Tibial nerve (tissue), 4 donors: ENCODE results near the gene DLGAP1. TPM values are rescaled to one million over a fixed set of nuclear protein-coding genes. Genes with fewer than 3 reads are reported as not detected.

Source experiments
- DNase-seq, 2 donors: peaks; one replicate each; pipeline ENCODE4 v3.0.0-alpha.2; 2019; ENCODE audit warnings: low spot score in 2 of 2
- H3K27ac ChIP-seq, 4 donors: fragments of 200-600 bp; sonication (generic) in 3 of 4; one replicate each; pipeline ENCODE4 v1.5.1; 2017 to 2019; ENCODE audit warnings: mild to moderate bottlenecking in 1 of 4
- H3K27me3 ChIP-seq, 2 donors: fragments of 200-600 bp; sonication (generic) in 1 of 2; one replicate each; pipeline versions ENCODE4 v1.5.1 to v1.6.0; 2017 to 2019
- H3K36me3 ChIP-seq, 3 donors: fragments of 200-600 bp; sonication (generic); one replicate each; pipeline ENCODE4 v1.5.1; 2018 to 2019
- H3K4me1 ChIP-seq, 4 donors: fragments of 200-600 bp; sonication (generic) in 3 of 4; one replicate each; pipeline ENCODE4 v1.5.1; 2017 to 2019
- H3K4me3 ChIP-seq, 4 donors: fragments of 200-600 bp; sonication (generic) in 3 of 4; one replicate each; pipeline ENCODE4 v1.5.1; 2017 to 2019; ENCODE audit warnings: mild to moderate bottlenecking in 1 of 4, moderate library complexity in 1 of 4
- H3K9me3 ChIP-seq, 4 donors: fragments of 200-600 bp; sonication (generic) in 3 of 4; one replicate each; pipeline ENCODE4 v1.5.1; 2017 to 2019
- EP300 ChIP-seq, 2 donors: sonication (generic); formaldehyde crosslinking; IDR thresholded peaks; one replicate each; pipeline ENCODE4 v1.6.1; 2017; ENCODE audit warnings: antibody characterized with exemption in 2 of 2, mild to moderate bottlenecking in 1 of 2
- POLR2A ChIP-seq, 2 donors: fragments of 450-650 bp; IDR thresholded peaks; one replicate each; pipeline ENCODE4 v1.6.1; 2017; ENCODE audit warnings: antibody characterized with exemption in 2 of 2, mild to moderate bottlenecking in 2 of 2, moderate library complexity in 2 of 2
- WGBS, 2 donors: methylation state at CpG; one replicate each; pipeline ENCODE4 v1.1.5; 2018; 5-methylcytosine and 5-hydroxymethylcytosine counted together
- total RNA-seq, 4 donors: library from RNA; depleted of rRNA; stranded (reverse); fragments of >200 nt; gene quantifications; one replicate each; pipeline ENCODE4 v1.1.0, GENCODE V29; 2016
- TF ChIP-seq, protein P1 (sequence below), 5 experiments: fragments of 200-600 bp in 3 of 5; fragments of 450-650 bp in 2 of 5; sonication (generic) in 3 of 5; IDR thresholded peaks; one replicate each; pipeline ENCODE4 v1.5.1; 2016 to 2019; ENCODE audit warnings: antibody characterized with exemption in 5 of 5, mild to moderate bottlenecking in 3 of 5, moderate library complexity in 2 of 5

The DLGAP1 gene
- total RNA-seq, 4 donors from 2014 or later = 1.5 to 18.3 (median 2.5) TPM

DNA sequence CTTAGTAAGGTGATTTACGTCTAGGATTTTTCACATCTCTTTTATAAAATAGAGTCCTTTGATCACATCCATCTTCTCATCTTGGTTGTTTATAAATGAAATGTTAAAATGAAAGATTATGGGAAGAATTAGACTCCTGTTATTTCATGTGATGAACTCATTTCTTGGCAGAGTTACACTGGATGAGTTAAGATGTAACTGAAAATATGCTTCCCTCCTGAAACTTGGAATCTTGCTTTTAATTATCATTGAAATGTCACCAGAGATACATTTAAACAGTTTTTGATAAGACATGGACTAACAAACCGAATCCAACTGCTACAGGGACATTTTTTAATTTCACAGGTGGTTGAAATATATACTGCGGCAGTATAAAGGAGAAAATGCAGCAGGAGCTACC, 274.0 kb downstream of the DLGAP1 start:
- H3K9me3 ChIP-seq = peaks cover 0 to 1% (median 0%) of the 10 kb centered on the region in 4 donors
- DNase-seq = no peak
- 50 to 62% methylated on average over 3 of the region's 3 CpGs for WGBS, 2 donors
- no peaks in the 10 kb centered on the region for H3K27me3 ChIP-seq
- H3K36me3 ChIP-seq = no peaks in the 10 kb centered on the region
- no peaks in the 10 kb centered on the region for H3K4me1 ChIP-seq
- no peak overlapping the region for H3K4me3 ChIP-seq
- H3K27ac ChIP-seq = no peak overlapping the region
- TF ChIP-seq EP300 (IDR thresholded peaks at IDR 0.05) = no peak
- TF ChIP-seq, protein P1, sequence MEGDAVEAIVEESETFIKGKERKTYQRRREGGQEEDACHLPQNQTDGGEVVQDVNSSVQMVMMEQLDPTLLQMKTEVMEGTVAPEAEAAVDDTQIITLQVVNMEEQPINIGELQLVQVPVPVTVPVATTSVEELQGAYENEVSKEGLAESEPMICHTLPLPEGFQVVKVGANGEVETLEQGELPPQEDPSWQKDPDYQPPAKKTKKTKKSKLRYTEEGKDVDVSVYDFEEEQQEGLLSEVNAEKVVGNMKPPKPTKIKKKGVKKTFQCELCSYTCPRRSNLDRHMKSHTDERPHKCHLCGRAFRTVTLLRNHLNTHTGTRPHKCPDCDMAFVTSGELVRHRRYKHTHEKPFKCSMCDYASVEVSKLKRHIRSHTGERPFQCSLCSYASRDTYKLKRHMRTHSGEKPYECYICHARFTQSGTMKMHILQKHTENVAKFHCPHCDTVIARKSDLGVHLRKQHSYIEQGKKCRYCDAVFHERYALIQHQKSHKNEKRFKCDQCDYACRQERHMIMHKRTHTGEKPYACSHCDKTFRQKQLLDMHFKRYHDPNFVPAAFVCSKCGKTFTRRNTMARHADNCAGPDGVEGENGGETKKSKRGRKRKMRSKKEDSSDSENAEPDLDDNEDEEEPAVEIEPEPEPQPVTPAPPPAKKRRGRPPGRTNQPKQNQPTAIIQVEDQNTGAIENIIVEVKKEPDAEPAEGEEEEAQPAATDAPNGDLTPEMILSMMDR (IDR thresholded peaks at IDR 0.05) = no peak
- no peak for TF ChIP-seq POLR2A (IDR thresholded peaks at IDR 0.05)

DNA sequence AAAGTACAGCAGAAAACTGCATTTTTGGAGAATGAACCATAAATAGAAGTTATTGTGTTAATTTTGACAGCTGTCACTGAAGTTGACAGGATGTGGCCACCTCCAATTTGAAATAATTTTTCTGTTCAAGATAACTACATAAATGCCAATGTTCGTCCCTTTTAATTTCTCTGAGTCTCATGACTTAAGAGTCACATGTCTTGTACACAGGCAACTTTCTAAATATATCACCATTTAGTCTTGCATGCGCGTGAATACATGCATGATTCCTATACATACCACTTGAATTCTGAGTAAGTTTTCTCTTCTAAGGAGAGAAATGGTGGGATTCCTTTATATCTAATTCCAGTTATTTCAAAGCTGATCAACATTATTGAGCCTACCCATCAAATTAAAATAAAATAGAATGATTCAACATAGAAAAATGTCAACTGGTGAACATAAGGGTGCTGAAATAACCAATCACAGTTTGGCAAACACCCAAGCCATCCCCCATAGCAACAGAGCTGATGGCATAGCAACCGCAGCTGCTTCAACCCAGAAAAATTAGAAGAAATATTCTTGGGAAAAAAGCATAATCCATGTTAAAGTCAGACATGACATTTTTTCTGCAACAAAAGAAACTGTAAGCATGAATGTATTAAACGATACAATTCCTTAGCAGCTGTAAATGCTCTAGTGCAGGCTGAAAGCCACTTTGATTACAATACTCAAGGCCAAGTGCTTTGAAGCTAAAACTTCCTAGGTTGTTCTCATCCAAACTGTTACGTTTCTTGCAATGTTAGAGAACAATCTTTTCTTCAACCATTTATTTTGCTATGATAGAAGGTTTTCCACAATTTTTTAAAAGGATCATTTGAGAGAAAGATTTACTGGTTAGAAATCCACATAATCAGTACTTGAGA, 282.7 kb downstream of the DLGAP1 start:
- no peak overlapping the region for H3K27ac ChIP-seq
- no peaks in the 10 kb centered on the region for H3K27me3 ChIP-seq
- no peak for TF ChIP-seq EP300 (IDR thresholded peaks at IDR 0.05)
- TF ChIP-seq, protein P1 (IDR thresholded peaks at IDR 0.05) = no peak
- no peak for TF ChIP-seq POLR2A (IDR thresholded peaks at IDR 0.05)
- no peaks in the 10 kb centered on the region for H3K9me3 ChIP-seq
- DNase-seq = no peak
- H3K36me3 ChIP-seq = no peaks in the 10 kb centered on the region
- H3K4me1 ChIP-seq = peaks cover 0 to 5% (median 0%) of the 10 kb centered on the region in 4 donors
- 43 to 46% methylated on average over 6 of the region's 6 CpGs for WGBS, 2 donors
- no peak overlapping the region for H3K4me3 ChIP-seq

DNA sequence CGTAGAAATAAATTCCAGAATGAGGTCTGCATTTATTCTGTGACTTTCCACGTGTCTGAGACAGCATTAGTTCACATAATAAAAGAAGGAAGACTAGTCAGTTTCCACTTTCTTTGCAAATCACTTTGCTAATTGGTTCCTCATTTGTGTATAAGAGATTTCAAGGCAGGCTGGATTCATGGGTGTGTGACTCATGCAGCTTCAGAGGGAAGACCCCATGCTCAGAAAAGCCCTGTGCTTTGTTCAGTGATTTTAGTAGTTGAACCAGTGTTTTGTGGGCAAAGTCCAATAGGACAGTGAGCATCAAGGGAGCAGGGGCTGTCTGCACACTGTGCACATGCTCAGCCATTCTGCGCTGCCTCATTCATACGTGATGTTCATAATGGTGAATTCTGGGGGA, 297.8 kb downstream of the DLGAP1 start:
- H3K4me3 ChIP-seq = no peak overlapping the region
- TF ChIP-seq POLR2A (IDR thresholded peaks at IDR 0.05) (no peak), EP300 (IDR thresholded peaks at IDR 0.05) (no peak)
- TF ChIP-seq, protein P1 (IDR thresholded peaks at IDR 0.05) = no peak
- H3K9me3 ChIP-seq = no peaks in the 10 kb centered on the region
- H3K36me3 ChIP-seq = no peaks in the 10 kb centered on the region
- DNase-seq = no peak
- no peak overlapping the region for H3K27ac ChIP-seq
- H3K4me1 ChIP-seq = no peaks in the 10 kb centered on the region
- no peaks in the 10 kb centered on the region for H3K27me3 ChIP-seq
- 69 to 77% methylated on average over 4 of the region's 4 CpGs for WGBS, 2 donors

DNA sequence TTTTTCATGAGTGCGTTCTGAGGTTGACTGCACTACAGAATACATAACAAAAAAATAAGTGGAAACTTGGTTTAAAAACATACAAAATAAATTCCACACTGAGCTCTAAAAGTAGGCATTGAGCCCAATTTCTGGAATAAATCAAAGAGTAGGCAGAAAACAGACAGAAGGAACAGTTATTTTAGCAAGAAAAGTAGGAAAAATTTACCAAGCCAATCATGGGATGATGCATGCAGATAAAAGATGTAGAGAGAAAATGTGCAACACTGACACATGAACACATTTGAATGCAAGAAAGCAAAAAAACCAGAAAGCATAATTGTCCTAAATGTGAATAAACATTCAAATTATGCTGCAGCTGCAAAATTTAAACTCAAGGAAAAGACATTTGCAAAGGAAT, 308.3 kb downstream of the DLGAP1 start:
- H3K4me1 ChIP-seq = no peaks in the 10 kb centered on the region
- WGBS, 2 donors = 55 to 59% methylated on average over 1 of the region's 1 CpG
- TF ChIP-seq EP300 (IDR thresholded peaks at IDR 0.05) = no peak
- TF ChIP-seq, protein P1 (IDR thresholded peaks at IDR 0.05) = no peak
- no peak for TF ChIP-seq POLR2A (IDR thresholded peaks at IDR 0.05)
- no peaks in the 10 kb centered on the region for H3K9me3 ChIP-seq
- H3K36me3 ChIP-seq = no peaks in the 10 kb centered on the region
- no peaks in the 10 kb centered on the region for H3K27me3 ChIP-seq
- H3K4me3 ChIP-seq = no peak overlapping the region
- no peak for DNase-seq
- H3K27ac ChIP-seq = no peak overlapping the region

DNA sequence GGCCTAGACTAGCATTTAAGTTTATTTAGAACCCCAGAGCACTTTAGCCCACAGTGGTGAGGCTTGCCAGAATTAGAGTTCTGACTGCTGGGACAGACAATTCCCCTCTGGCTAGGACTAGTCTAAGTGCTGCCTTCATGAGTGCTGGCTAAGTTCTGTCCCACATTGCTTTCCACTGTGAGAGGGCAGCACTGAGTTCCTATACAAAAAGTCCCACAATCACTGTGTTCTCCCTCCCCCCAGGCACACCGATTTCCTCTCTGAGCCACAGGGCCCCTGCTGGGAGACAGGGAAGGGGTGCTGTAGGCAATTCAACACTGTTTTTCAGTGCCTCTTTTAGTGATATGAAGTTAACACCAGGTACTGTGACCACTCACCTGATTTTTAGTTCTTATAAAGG, 310.9 kb downstream of the DLGAP1 start:
- Histone ChIP-seq H3K36me3 (no peaks in the 10 kb centered on the region), H3K4me1 (no peaks in the 10 kb centered on the region), H3K27me3 (no peaks in the 10 kb centered on the region), H3K4me3 (no peak overlapping the region), H3K9me3 (no peaks in the 10 kb centered on the region), H3K27ac (no peak overlapping the region)
- DNase-seq = no peak
- TF ChIP-seq, protein P1 (IDR thresholded peaks at IDR 0.05) = no peak
- no peak for TF ChIP-seq EP300 (IDR thresholded peaks at IDR 0.05)
- TF ChIP-seq POLR2A (IDR thresholded peaks at IDR 0.05) = no peak
- WGBS, 2 donors = 50 to 64% methylated on average over 1 of the region's 1 CpG
